Endothelial cell (in vitro differentiated cells): Measurements from ENCODE around the gene SCAMP1. TPM values are rescaled to one million over a fixed set of nuclear protein-coding genes. Genes with fewer than 3 reads are reported as not detected.
A peak's percentile ranks its signal among the peaks of the same experiment; 100 is the strongest.

Experiments used
- DNase-seq: peaks from one replicate; pipeline ENCODE4 v3.0.0; 2021; ENCODE audit warnings: low spot score
- H3K27ac Mint-ChIP-seq: one replicate; pipeline ENCODE4 v1.8.0; 2021; ENCODE audit warnings: mixed read lengths, inconsistent platforms; ENCODE audit not compliant: unreplicated experiment
- H3K27me3 Mint-ChIP-seq: one replicate; pipeline ENCODE4 v1.8.0; 2021; ENCODE audit warnings: mild to moderate bottlenecking, moderate library complexity, mixed read lengths, inconsistent platforms; ENCODE audit not compliant: unreplicated experiment
- H3K36me3 Mint-ChIP-seq: one replicate; pipeline ENCODE4 v1.8.0; 2021; ENCODE audit warnings: mild to moderate bottlenecking, low read depth, mixed read lengths, inconsistent platforms; ENCODE audit not compliant: unreplicated experiment
- H3K4me1 Mint-ChIP-seq: one replicate; pipeline ENCODE4 v1.8.0; 2021; ENCODE audit warnings: mild to moderate bottlenecking, mixed read lengths, inconsistent platforms; ENCODE audit not compliant: unreplicated experiment
- H3K4me3 Mint-ChIP-seq: one replicate; pipeline ENCODE4 v1.8.0; 2021; ENCODE audit warnings: mild to moderate bottlenecking, mixed read lengths, inconsistent platforms; ENCODE audit not compliant: unreplicated experiment
- H3K9me3 Mint-ChIP-seq: one replicate; pipeline ENCODE4 v1.8.0; 2021; ENCODE audit warnings: mixed read lengths, inconsistent platforms; ENCODE audit not compliant: unreplicated experiment
- total RNA-seq: library from RNA; stranded (reverse); fragmentation: NEBNext Ultra II Directional; extraction: Animal tissue kit (Norgen Biotek cat#: 25700); gene quantifications from one replicate; pipeline ENCODE4 v1.2.1, GENCODE V29; 2021; ENCODE audit not compliant: unreplicated experiment
- TF ChIP-seq, protein P1 (sequence below): fragments of 200-600 bp; sonication (generic); IDR thresholded peaks from one replicate; pipeline ENCODE4 v1.5.0; 2021; ENCODE audit warnings: antibody characterized with exemption; ENCODE audit not compliant: unreplicated experiment

Gene SCAMP1
- total RNA-seq, 1 donor from 2014 or later = 30.6 TPM

DNA sequence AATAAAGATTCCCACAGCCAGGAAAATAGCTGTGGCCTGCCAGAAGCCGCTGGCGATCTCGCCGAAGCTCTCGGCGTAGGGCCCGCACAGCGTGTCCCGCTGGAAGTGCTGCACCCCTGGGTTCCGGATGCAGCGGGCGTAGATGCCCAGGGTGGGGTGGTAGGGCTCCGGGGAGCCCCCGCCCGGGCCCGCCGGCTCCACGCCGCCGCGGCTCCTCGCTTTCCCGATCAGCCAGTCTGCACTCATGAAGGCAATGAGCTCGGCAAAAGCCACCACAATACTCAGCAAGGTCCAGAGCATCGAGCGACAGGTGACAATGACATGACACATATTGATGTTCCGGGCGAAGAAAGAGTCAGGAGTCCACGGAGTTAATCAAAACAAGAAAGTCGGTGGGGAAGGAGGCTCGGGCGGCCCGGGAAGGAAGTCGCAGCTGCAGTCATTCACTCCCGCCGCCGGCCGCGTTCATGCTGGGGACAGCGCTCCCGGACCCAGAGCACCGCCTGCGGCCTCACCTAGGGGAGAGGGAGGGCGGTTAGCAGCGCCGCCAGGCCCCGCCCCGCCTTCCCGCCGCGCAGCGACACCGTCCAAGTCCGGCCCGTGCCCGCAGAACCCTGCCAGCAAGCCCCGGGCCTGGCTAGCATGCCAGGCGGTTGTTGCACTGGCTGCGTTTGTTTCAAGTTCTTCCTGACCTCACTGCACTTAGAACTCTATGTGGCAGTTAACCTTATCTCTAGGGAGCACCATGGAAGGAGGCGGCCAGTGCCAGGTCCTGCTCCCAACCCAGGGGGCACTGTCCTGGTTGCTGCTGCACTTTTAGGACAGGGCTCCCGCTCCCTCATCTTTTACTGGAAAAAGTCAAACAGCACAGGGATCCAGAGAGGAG lies 149.7 kb downstream of the SCAMP1 start:
- Mint-ChIP-seq H3K27ac (no peak overlapping the region), H3K27me3 (peaks cover 2% of the 10 kb centered on the region), H3K36me3 (peaks cover 15% of the 10 kb centered on the region), H3K9me3 (no peaks in the 10 kb centered on the region), H3K4me3 (peak overlapping the region; percentile 70), H3K4me1 (peaks cover 37% of the 10 kb centered on the region)
- TF ChIP-seq, protein P1, sequence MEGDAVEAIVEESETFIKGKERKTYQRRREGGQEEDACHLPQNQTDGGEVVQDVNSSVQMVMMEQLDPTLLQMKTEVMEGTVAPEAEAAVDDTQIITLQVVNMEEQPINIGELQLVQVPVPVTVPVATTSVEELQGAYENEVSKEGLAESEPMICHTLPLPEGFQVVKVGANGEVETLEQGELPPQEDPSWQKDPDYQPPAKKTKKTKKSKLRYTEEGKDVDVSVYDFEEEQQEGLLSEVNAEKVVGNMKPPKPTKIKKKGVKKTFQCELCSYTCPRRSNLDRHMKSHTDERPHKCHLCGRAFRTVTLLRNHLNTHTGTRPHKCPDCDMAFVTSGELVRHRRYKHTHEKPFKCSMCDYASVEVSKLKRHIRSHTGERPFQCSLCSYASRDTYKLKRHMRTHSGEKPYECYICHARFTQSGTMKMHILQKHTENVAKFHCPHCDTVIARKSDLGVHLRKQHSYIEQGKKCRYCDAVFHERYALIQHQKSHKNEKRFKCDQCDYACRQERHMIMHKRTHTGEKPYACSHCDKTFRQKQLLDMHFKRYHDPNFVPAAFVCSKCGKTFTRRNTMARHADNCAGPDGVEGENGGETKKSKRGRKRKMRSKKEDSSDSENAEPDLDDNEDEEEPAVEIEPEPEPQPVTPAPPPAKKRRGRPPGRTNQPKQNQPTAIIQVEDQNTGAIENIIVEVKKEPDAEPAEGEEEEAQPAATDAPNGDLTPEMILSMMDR = no peak
- DNase-seq = peak; percentile 47

GRCh38 chr5:78511121-78511906 lies 150.9 kb downstream of the SCAMP1 start:
- no peaks in the 10 kb centered on the region for H3K9me3 Mint-ChIP-seq
- H3K27ac Mint-ChIP-seq = no peak overlapping the region
- H3K4me3 Mint-ChIP-seq = no peak overlapping the region
- H3K4me1 Mint-ChIP-seq = peaks cover 34% of the 10 kb centered on the region
- H3K27me3 Mint-ChIP-seq = peaks cover 2% of the 10 kb centered on the region
- TF ChIP-seq, protein P1 = no peak
- no peak for DNase-seq
- H3K36me3 Mint-ChIP-seq = peaks cover 15% of the 10 kb centered on the region

GRCh38 chr5:78512435-78512834 lies 152.0 kb downstream of the SCAMP1 start:
- no peak overlapping the region for H3K27ac Mint-ChIP-seq
- peaks cover 32% of the 10 kb centered on the region for H3K4me1 Mint-ChIP-seq
- H3K27me3 Mint-ChIP-seq = peaks cover 2% of the 10 kb centered on the region
- H3K9me3 Mint-ChIP-seq = no peaks in the 10 kb centered on the region
- H3K4me3 Mint-ChIP-seq = no peak overlapping the region
- no peak for DNase-seq
- TF ChIP-seq, protein P1 = no peak
- H3K36me3 Mint-ChIP-seq = peaks cover 12% of the 10 kb centered on the region

DNA sequence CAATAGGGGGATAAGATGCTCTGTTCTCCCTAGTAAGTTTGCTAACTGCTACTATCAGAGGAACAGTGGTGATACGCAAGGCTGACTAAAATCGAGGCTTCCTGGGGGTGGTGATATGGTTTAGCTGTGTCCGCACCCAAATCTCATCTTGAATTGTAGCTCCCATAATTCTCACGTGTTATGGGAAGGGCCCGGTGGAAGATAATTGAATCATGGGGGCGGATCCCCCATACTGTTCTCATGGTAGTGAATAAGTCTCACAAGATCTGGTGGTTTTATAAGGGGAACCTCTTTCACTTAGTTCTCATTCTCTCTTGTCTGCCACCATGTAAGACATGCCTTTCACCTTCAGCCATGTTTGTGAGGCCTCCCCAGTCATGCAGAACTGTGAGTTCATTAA lies 153.0 kb downstream of the SCAMP1 start:
- no peaks in the 10 kb centered on the region for H3K9me3 Mint-ChIP-seq
- no peaks in the 10 kb centered on the region for H3K27me3 Mint-ChIP-seq
- TF ChIP-seq, protein P1 = no peak
- peaks cover 35% of the 10 kb centered on the region for H3K4me1 Mint-ChIP-seq
- DNase-seq = no peak
- peaks cover 11% of the 10 kb centered on the region for H3K36me3 Mint-ChIP-seq
- H3K4me3 Mint-ChIP-seq = peak overlapping the region; percentile 43
- no peak overlapping the region for H3K27ac Mint-ChIP-seq
